GM23248 (cell line): ENCODE results near the gene CEP192. TPM values are rescaled to one million over a fixed set of nuclear protein-coding genes. Genes with fewer than 3 reads are reported as not detected.
A peak's percentile ranks its signal among the peaks of the same experiment; 100 is the strongest.

Experiments
- DNase-seq: peaks from one replicate; pipeline ENCODE4 v3.0.0-alpha.2; 2015
- H2AFZ ChIP-seq: fragments of 200-600 bp; sonication (generic); 2 replicates; pipeline ENCODE4 v1.6.1; 2016; ENCODE audit warnings: antibody characterized with exemption
- H3F3A ChIP-seq: fragments of 200-600 bp; sonication (generic); 2 replicates; pipeline ENCODE4 v1.6.1; 2016; ENCODE audit warnings: mild to moderate bottlenecking, antibody characterized with exemption, mixed run types; ENCODE audit not compliant: insufficient read depth
- H3K27ac ChIP-seq: fragments of 200-600 bp; sonication (generic); 2 replicates; pipeline ENCODE4 v1.5.1; 2016; ENCODE audit warnings: mild to moderate bottlenecking
- H3K27me3 ChIP-seq: fragments of 200-600 bp; sonication (generic); replicated peaks from 2 replicates; pipeline ENCODE4 v1.6.1; 2016; ENCODE audit warnings: mild to moderate bottlenecking; ENCODE audit not compliant: insufficient read depth
- H3K36me3 ChIP-seq: fragments of 200-600 bp; sonication (generic); 2 replicates; pipeline ENCODE4 v1.6.1; 2016; ENCODE audit warnings: low read depth, mild to moderate bottlenecking
- H3K4me1 ChIP-seq: fragments of 200-600 bp; sonication (generic); 2 replicates; pipeline ENCODE4 v1.6.1; 2016; ENCODE audit warnings: mild to moderate bottlenecking; ENCODE audit not compliant: insufficient read depth
- H3K4me2 ChIP-seq: fragments of 200-600 bp; sonication (generic); one replicate; pipeline ENCODE4 v1.6.1; 2016; ENCODE audit warnings: mild to moderate bottlenecking; ENCODE audit not compliant: unreplicated experiment
- H3K4me3 ChIP-seq: fragments of 200-600 bp; sonication (generic); 2 replicates; pipeline ENCODE4 v1.5.1; 2016; ENCODE audit warnings: mild to moderate bottlenecking
- H3K79me2 ChIP-seq: fragments of 200-600 bp; sonication (generic); 2 replicates; pipeline ENCODE4 v1.6.1; 2016; ENCODE audit warnings: mild to moderate bottlenecking; ENCODE audit not compliant: insufficient read depth
- H3K9ac ChIP-seq: fragments of 200-600 bp; sonication (generic); 2 replicates; pipeline ENCODE4 v1.6.1; 2016; ENCODE audit warnings: mild to moderate bottlenecking
- H3K9me2 ChIP-seq: fragments of 200-600 bp; sonication (generic); 2 replicates; pipeline ENCODE4 v1.6.1; 2016; ENCODE audit warnings: mixed run types, mild to moderate bottlenecking, moderate library complexity; ENCODE audit not compliant: insufficient read depth
- H3K9me3 ChIP-seq: fragments of 200-600 bp; sonication (generic); one replicate; pipeline ENCODE4 v1.6.1; 2017; ENCODE audit warnings: low read depth
- H4K20me1 ChIP-seq: fragments of 200-600 bp; sonication (generic); 2 replicates; pipeline ENCODE4 v1.6.0; 2016; ENCODE audit not compliant: insufficient read depth
- EZH2 ChIP-seq: fragments of 200-600 bp; sonication (generic); IDR thresholded peaks from 2 replicates; pipeline ENCODE4 v1.6.1; 2018; ENCODE audit warnings: antibody characterized with exemption, mild to moderate bottlenecking; ENCODE audit not compliant: insufficient read depth, poor library complexity, severe bottlenecking
- EZH2phosphoT487 ChIP-seq: fragments of 200-600 bp; sonication (generic); IDR thresholded peaks from 2 replicates; pipeline ENCODE4 v1.6.1; 2018; ENCODE audit warnings: antibody characterized with exemption, moderate library complexity, mild to moderate bottlenecking, low read depth; ENCODE audit not compliant: insufficient read depth
- WGBS, 2 experiments: methylation state at CpG; one replicate each; pipeline ENCODE4 v1.1.6; 2015 to 2017; ENCODE audit warnings: low lambda C conversion rate in 2 of 2, low coverage in 1 of 2; ENCODE audit errors: missing lambda C conversion rate in 2 of 2; 5-methylcytosine and 5-hydroxymethylcytosine counted together
- in situ Hi-C: fragments of 300-500 bp; cut with MboI; formaldehyde crosslinking; loops from 2 replicates; pipeline ENCODE4 v1.15.0; 2020
- polyA plus RNA-seq: library from polyadenylated mRNA; unstranded; fragments of >200 nt; fragmentation: Nextera tagmentation; extraction: Ambion mirVana; gene quantifications from 2 replicates; pipeline ENCODE4 v1.2.1, GENCODE V29; 2016
- total RNA-seq: library from RNA; depleted of rRNA; stranded (reverse); fragments of >200 nt; shearing (Covaris generic); gene quantifications from 2 replicates; pipeline ENCODE4 v1.2.3, GENCODE V29; 2014

The CEP192 gene
- total and polyA plus RNA-seq, 2 experiments from 2014 or later, result 7.4 to 21.5 TPM

DNA sequence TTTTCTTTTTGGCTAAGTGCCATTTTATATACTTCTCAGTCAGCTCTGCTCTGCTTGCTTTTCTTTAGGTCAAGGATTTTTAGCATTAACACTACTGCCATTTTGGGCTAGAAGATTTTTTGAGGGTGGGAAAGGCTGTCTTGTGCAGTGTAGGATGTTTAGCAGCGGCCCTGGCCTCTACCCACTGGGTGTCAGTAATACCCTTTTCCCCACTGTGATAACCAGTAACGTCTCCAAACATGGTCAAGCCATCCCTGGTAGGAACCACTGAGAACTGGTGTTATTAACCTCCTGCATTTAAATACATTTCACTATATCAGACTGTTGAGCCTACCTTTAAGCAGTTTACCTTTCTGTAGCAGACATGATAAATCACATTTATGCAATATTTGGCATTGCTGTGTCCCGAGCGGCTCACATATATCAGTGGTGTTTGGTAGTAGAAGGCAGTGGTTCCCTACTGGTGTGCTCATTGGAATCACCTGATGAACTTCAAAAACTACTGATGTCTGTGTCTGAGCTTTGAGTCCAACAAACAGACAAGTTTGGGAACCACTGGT, 70.5 kb downstream of the CEP192 start:
- in situ Hi-C loops, result no loop called here
- no peak for TF ChIP-seq EZH2
- no peak for TF ChIP-seq EZH2phosphoT487

GRCh38 chr18:13067124-13067523, 76.0 kb downstream of the CEP192 start:
- 78 to 86% methylated on average over 4 of the region's 4 CpGs for WGBS, 2 experiments
- in situ Hi-C loops, result no loop called here

More for the DNA sequence above, 70.5 kb downstream of the CEP192 start:
- H2AFZ ChIP-seq, result no peak overlapping the region
- no peaks in the 10 kb centered on the region for H3F3A ChIP-seq
- 96 to 100% methylated on average over 4 of the region's 4 CpGs for WGBS, 2 experiments
- H3K79me2 ChIP-seq, result peaks cover 22% of the 10 kb centered on the region
- no peaks in the 10 kb centered on the region for H3K9me3 ChIP-seq
- no peaks in the 10 kb centered on the region for H4K20me1 ChIP-seq
- H3K4me3 ChIP-seq, result no peak overlapping the region
- no peak overlapping the region for H3K27ac ChIP-seq
- H3K9me2 ChIP-seq, result no peaks in the 10 kb centered on the region
- no peak overlapping the region for H3K4me2 ChIP-seq
- 0 out of 2 replicates have a peak, but pooled peaks cover 14% of the 10 kb centered on the region for H3K36me3 ChIP-seq
- no peak overlapping the region for H3K9ac ChIP-seq
- no peaks in the 10 kb centered on the region for H3K27me3 ChIP-seq
- no peaks in the 10 kb centered on the region for H3K4me1 ChIP-seq
- DNase-seq, result no peak

DNA sequence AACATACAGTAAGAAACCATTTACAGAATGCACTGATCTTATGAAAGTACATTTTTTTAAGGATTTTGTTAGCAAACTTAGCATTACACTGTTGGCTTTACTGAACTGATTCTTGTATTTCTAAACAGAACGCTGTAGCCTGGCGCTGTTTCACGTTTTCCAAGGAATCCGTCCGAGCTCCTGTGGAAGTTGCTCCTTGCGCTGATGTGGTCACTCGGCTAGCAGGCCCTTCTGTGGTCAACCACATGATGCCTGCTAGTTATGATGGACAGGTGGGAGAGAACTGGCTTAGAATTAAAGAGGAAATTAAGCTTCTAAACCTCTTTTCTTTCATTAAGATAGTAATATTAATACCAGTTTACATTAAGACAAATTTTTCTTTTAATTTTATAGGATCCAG, 76.8 kb downstream of the CEP192 start:
- Histone ChIP-seq H3F3A (no peaks in the 10 kb centered on the region), H3K27me3 (no peaks in the 10 kb centered on the region), H3K4me1 (no peaks in the 10 kb centered on the region), H3K4me3 (no peak overlapping the region), H3K9ac (no peak overlapping the region), H3K9me2 (no peaks in the 10 kb centered on the region), H4K20me1 (no peaks in the 10 kb centered on the region), H3K9me3 (no peaks in the 10 kb centered on the region), H2AFZ (no peak overlapping the region), H3K27ac (no peak overlapping the region), H3K79me2 (peaks cover 22% of the 10 kb centered on the region), H3K4me2 (no peak overlapping the region), H3K36me3 (peaks cover 34% of the 10 kb centered on the region)
- DNase-seq, result no peak
- in situ Hi-C loops, result no loop called here
- TF ChIP-seq EZH2phosphoT487 (no peak), EZH2 (no peak)
- WGBS, 2 experiments, result 88 to 90% methylated on average over 7 of the region's 7 CpGs

More at GRCh38 chr18:13067124-13067523, 76.0 kb downstream of the CEP192 start:
- TF ChIP-seq EZH2phosphoT487 (no peak), EZH2 (no peak)
- H3K4me3 ChIP-seq, result no peak overlapping the region
- no peaks in the 10 kb centered on the region for H3K9me3 ChIP-seq
- no peaks in the 10 kb centered on the region for H3F3A ChIP-seq
- H2AFZ ChIP-seq, result no peak overlapping the region
- no peaks in the 10 kb centered on the region for H3K27me3 ChIP-seq
- peaks cover 22% of the 10 kb centered on the region for H3K79me2 ChIP-seq
- no peaks in the 10 kb centered on the region for H3K4me1 ChIP-seq
- no peak overlapping the region for H3K4me2 ChIP-seq
- no peaks in the 10 kb centered on the region for H4K20me1 ChIP-seq
- H3K9ac ChIP-seq, result no peak overlapping the region
- no peaks in the 10 kb centered on the region for H3K9me2 ChIP-seq
- DNase-seq, result no peak
- peaks cover 26% of the 10 kb centered on the region for H3K36me3 ChIP-seq
- H3K27ac ChIP-seq, result no peak overlapping the region

- H3K4me1 ChIP-seq, result no peaks in the 10 kb centered on the region
- H3K9me3 ChIP-seq, result no peaks in the 10 kb centered on the region
- no peak overlapping the region for H3K27ac ChIP-seq
- in situ Hi-C loops, result no loop called here
- no peaks in the 10 kb centered on the region for H3K9me2 ChIP-seq
- DNase-seq, result peak; percentile 32
- H4K20me1 ChIP-seq, result no peaks in the 10 kb centered on the region
- TF ChIP-seq EZH2 (no peak), EZH2phosphoT487 (no peak)
- H3K36me3 ChIP-seq, result peaks cover 29% of the 10 kb centered on the region
- no peaks in the 10 kb centered on the region for H3K27me3 ChIP-seq
- no peaks in the 10 kb centered on the region for H3F3A ChIP-seq
- H3K4me3 ChIP-seq, result no peak overlapping the region
- H3K9ac ChIP-seq, result no peak overlapping the region
- H3K4me2 ChIP-seq, result no peak overlapping the region
- 90 to 94% methylated on average over 5 of the region's 5 CpGs for WGBS, 2 experiments
- no peak overlapping the region for H2AFZ ChIP-seq
- peaks cover 4% of the 10 kb centered on the region; the same call in 1 of the 2 replicates for H3K79me2 ChIP-seq
Observed at GRCh38 chr18:13070460-13070859, 79.3 kb downstream of the CEP192 start.
